IMR-90 (cell line): ENCODE data around the gene MADCAM1. TPM values are rescaled to one million over a fixed set of nuclear protein-coding genes. Genes with fewer than 3 reads are reported as not detected.

Experiments
- ATAC-seq: fragments of 200-7000 bp; cut with Tn5 transposase; 2 replicates; pipeline ENCODE4 v1.9.1; 2020; ENCODE audit warnings: low read depth, mild to moderate bottlenecking, moderate library complexity
- BruUV-seq: library from RNA; stranded (reverse); fragments of 400-500 nt; replicated peaks from 2 replicates; lab custom pipeline; 2021; lab: Mats Ljungman, UMichigan
- CTCF ChIA-PET: fragments of 300-600 bp; formaldehyde crosslinking; extraction: SDS; loops from one replicate; lab custom pipeline; 2021; ENCODE audit warnings: antibody characterized with exemption; lab: Yijun Ruan, JAX
- POLR2A ChIA-PET: fragments of 300-600 bp; sonication (Branson Sonifier 250); formaldehyde crosslinking; loops from one replicate; lab custom pipeline; 2022; ENCODE audit warnings: antibody characterized with exemption; ENCODE audit not compliant: unreplicated experiment; lab: Charles Lee
- DNase-seq: peaks from one replicate; pipeline ENCODE4 v3.0.0; 2013
- H2AFZ ChIP-seq: replicated peaks from 2 replicates; pipeline ENCODE3; 2013; ENCODE audit warnings: low read length, mild to moderate bottlenecking; ENCODE audit not compliant: poor library complexity
- H2AK5ac ChIP-seq: 2 replicates; pipeline ENCODE4 v1.6.1; 2013; ENCODE audit warnings: low read depth, low read length, inconsistent platforms
- H2AK9ac ChIP-seq: replicated peaks from 2 replicates; pipeline ENCODE3; 2013; ENCODE audit warnings: mild to moderate bottlenecking, low read depth, low read length, moderate library complexity; ENCODE audit not compliant: poor library complexity
- H2BK120ac ChIP-seq: 2 replicates; pipeline ENCODE4 v1.6.1; 2013; ENCODE audit warnings: low read depth, low read length, inconsistent platforms
- H2BK15ac ChIP-seq: 3 replicates; pipeline ENCODE4 v1.6.1; 2013; ENCODE audit warnings: low read depth, low read length, inconsistent platforms
- H2BK20ac ChIP-seq: 2 replicates; pipeline ENCODE4 v1.6.1; 2013; ENCODE audit warnings: low read depth, mild to moderate bottlenecking, inconsistent platforms, low read length, moderate library complexity
- H2BK5ac ChIP-seq: 2 replicates; pipeline ENCODE4 v1.6.1; 2013; ENCODE audit warnings: mild to moderate bottlenecking, low read depth, low read length, inconsistent platforms; ENCODE audit not compliant: poor library complexity, severe bottlenecking
- H3K14ac ChIP-seq: replicated peaks from 2 replicates; pipeline ENCODE4 v1.6.1; 2013; ENCODE audit warnings: low read depth, low read length, inconsistent platforms
- H3K18ac ChIP-seq: 2 replicates; pipeline ENCODE4 v1.6.1; 2013; ENCODE audit warnings: low read depth, low read length, control low read depth
- H3K23ac ChIP-seq: 2 replicates; pipeline ENCODE4 v1.6.1; 2013; ENCODE audit warnings: low read depth, low read length, inconsistent platforms
- H3K27ac ChIP-seq: 2 replicates; pipeline ENCODE4 v1.5.1; 2013; ENCODE audit warnings: mild to moderate bottlenecking, control low read depth, low read length; ENCODE audit not compliant: insufficient read depth
- H3K27me3 ChIP-seq: 2 replicates; pipeline ENCODE4 v1.6.1; 2013; ENCODE audit warnings: low read length; ENCODE audit not compliant: control insufficient read depth, insufficient read depth
- H3K36me3 ChIP-seq: 2 replicates; pipeline ENCODE4 v1.6.1; 2013; ENCODE audit warnings: low read length, mixed read lengths; ENCODE audit not compliant: control insufficient read depth, insufficient read depth
- H3K4ac ChIP-seq: 2 replicates; pipeline ENCODE4 v1.6.1; 2013; ENCODE audit warnings: low read depth, low read length, inconsistent platforms
- H3K4me1 ChIP-seq: 2 replicates; pipeline ENCODE4 v1.6.1; 2013; ENCODE audit warnings: low read length, mixed read lengths; ENCODE audit not compliant: control insufficient read depth, insufficient read depth
- H3K4me2 ChIP-seq: 2 replicates; pipeline ENCODE4 v1.6.1; 2013; ENCODE audit warnings: low read depth, mild to moderate bottlenecking, control low read depth, low read length, moderate library complexity
- H3K4me3 ChIP-seq: 2 replicates; pipeline ENCODE4 v1.5.1; 2013; ENCODE audit warnings: low read depth, mild to moderate bottlenecking, control low read depth, low read length, moderate library complexity; ENCODE audit not compliant: insufficient read depth
- H3K56ac ChIP-seq: 2 replicates; pipeline ENCODE4 v1.6.1; 2013; ENCODE audit warnings: low read length, inconsistent platforms; ENCODE audit not compliant: insufficient read depth; ENCODE audit errors: extremely low read depth
- H3K79me1 ChIP-seq, 2 experiments: 2 replicates each; pipeline ENCODE4 v1.6.1; 2013; ENCODE audit warnings: low read length in 2 of 2, inconsistent platforms in 1 of 2, low read depth in 1 of 2
- H3K9ac ChIP-seq: 2 replicates; pipeline ENCODE4 v1.6.1; 2013; ENCODE audit warnings: low read depth, low read length, control low read depth
- H3K9me1 ChIP-seq: 2 replicates; pipeline ENCODE4 v1.6.1; 2013; ENCODE audit warnings: low read length, inconsistent platforms; ENCODE audit not compliant: insufficient read depth
- H3K9me3 ChIP-seq: 2 replicates; pipeline ENCODE4 v1.6.1; 2013; ENCODE audit warnings: low read length; ENCODE audit not compliant: control insufficient read depth, insufficient read depth
- H4K20me1 ChIP-seq: 2 replicates; pipeline ENCODE4 v1.6.1; 2013; ENCODE audit warnings: low read length, inconsistent platforms; ENCODE audit not compliant: insufficient read depth
- H4K5ac ChIP-seq: 2 replicates; pipeline ENCODE4 v1.6.1; 2013; ENCODE audit warnings: mild to moderate bottlenecking, low read depth, low read length, control low read depth
- H4K8ac ChIP-seq, 2 experiments: 2 replicates each; pipeline ENCODE4 v1.6.1; 2013; ENCODE audit warnings: low read depth in 2 of 2, low read length in 2 of 2, control low read depth in 1 of 2, inconsistent platforms in 1 of 2
- H4K91ac ChIP-seq: 2 replicates; pipeline ENCODE4 v1.6.1; 2013; ENCODE audit warnings: low read depth, low read length, inconsistent platforms; ENCODE audit not compliant: insufficient read depth
- CHD1 ChIP-seq: IDR thresholded peaks from 2 replicates; pipeline ENCODE4 v1.6.1; 2012; ENCODE audit warnings: low read depth, low read length, improper control_type of control experiment
- WGBS, 2 experiments: methylation state at CpG; one replicate each; pipeline versions ENCODE4 v1.1.5 to v1.1.7; 2013; ENCODE audit warnings: missing lambda C conversion rate in 2 of 2; ENCODE audit not compliant: insufficient read length in 1 of 2; ENCODE audit errors: extremely low coverage in 2 of 2; 5-methylcytosine and 5-hydroxymethylcytosine counted together
- dilution Hi-C: fragments of 300-500 bp; cut with HindIII; formaldehyde crosslinking; loops from one replicate; pipeline ENCODE4 v1.14.3; 2018; ENCODE audit warnings: low sequenced_read_pairs; ENCODE audit not compliant: unreplicated experiment
- in situ Hi-C: fragments of 300-500 bp; cut with MboI; formaldehyde crosslinking; loops from 3 replicates; pipeline ENCODE4 v1.14.3; 2019; ENCODE audit warnings: low sequenced_read_pairs, inconsistent platforms, mixed read lengths
- intact Hi-C: fragments of 100-400 bp; cut with micrococcal nuclease; formaldehyde crosslinking; loops from 2 replicates; pipeline ENCODE4 v1.10.0; 2022
- polyA plus RNA-seq, 3 experiments: library from polyadenylated mRNA; depleted of rRNA; stranded (reverse); fragments of >200 nt; gene quantifications; 2 replicates each; pipeline ENCODE4 v1.2.3, GENCODE V29; 2012; ENCODE audit warnings: low replicate concordance in 1 of 3
- total RNA-seq: library from RNA; depleted of rRNA; stranded (reverse); fragments of >200 nt; gene quantifications from 2 replicates; pipeline ENCODE4 v1.2.3, GENCODE V29; 2012

The MADCAM1 gene
- total and polyA plus RNA-seq, 2 of the 4 experiments (the other 2 are of a cell fraction) = 0.24 TPM; not detected in 1

DNA sequence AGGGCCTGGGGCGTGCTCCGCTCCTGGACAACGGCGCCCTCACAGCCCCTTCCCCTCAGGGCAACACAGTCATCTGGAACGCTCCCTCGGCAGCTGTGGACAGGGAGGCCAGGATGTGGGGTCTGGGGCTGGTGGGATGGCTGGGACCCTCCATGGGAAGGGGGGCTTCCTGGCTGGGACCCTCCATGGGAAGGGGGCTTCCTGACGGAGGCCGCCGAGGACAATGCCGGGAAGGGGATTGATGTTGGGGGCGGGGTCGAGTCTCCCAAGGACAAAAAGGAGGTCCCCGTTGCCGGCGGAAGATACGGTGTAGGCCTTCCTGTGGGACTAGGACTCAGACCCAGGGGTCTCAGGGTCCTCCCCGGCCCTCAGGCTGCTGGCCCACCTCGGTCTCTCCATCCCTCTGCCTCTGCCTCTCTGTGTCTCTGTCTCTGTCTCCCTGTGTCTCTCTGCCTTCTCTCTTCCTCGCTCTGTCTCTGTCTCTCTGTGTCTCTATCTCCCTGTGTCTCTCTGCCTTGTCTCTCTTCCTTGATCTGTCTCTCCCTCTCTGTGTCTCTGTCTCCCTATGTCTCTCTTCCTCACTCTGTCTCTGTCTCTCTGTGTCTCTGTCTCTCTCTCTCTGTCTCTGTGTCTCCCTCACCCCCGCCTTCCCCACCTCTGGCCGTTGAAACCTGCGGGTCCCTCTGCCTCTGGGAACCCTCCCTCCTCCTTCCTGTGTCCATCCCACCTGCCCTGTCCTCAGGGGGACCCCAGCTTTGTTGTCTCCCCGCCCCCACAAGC, 2.7 kb upstream of the MADCAM1 start:
- H2AFZ ChIP-seq = no peak overlapping the region
- H3K4me3 ChIP-seq = no peak overlapping the region
- no TSS peak for BruUV-seq
- H2AK5ac ChIP-seq = no peak overlapping the region
- H2BK5ac ChIP-seq = no peak overlapping the region
- ChIA-PET POLR2A (no interaction called here), CTCF (no interaction called here)
- H4K91ac ChIP-seq = no peak overlapping the region
- no peak overlapping the region for H4K5ac ChIP-seq
- DNase-seq = no peak
- intact Hi-C loops = no loop called here
- peaks cover 4% of the 10 kb centered on the region; the same call in 1 of the 2 replicates for H3K9me1 ChIP-seq
- no peaks in the 10 kb centered on the region for H4K20me1 ChIP-seq
- WGBS, 2 experiments = 84% methylated on average over 10 of the region's 23 CpGs; no CpG with 5 or more reads in 1 of the 2 experiments
- H2BK15ac ChIP-seq = no peak overlapping the region
- ATAC-seq = no peak
- H3K4me2 ChIP-seq = no peak overlapping the region
- no peak overlapping the region for H3K14ac ChIP-seq
- H3K27me3 ChIP-seq = peaks cover 18% of the 10 kb centered on the region
- H3K56ac ChIP-seq = no peak overlapping the region
- in situ Hi-C loops = no loop called here
- H3K36me3 ChIP-seq = no peaks in the 10 kb centered on the region
- H2BK120ac ChIP-seq = no peak overlapping the region
- no peak overlapping the region for H3K23ac ChIP-seq
- H3K9me3 ChIP-seq = no peaks in the 10 kb centered on the region
- dilution Hi-C loops = no loop called here
- no peak overlapping the region for H4K8ac ChIP-seq
- H3K4ac ChIP-seq = no peak overlapping the region
- no peak overlapping the region for H3K27ac ChIP-seq
- TF ChIP-seq CHD1 = no peak
- no peak overlapping the region for H3K18ac ChIP-seq
- H3K9ac ChIP-seq = no peak overlapping the region
- H3K4me1 ChIP-seq = peaks cover 4% of the 10 kb centered on the region; the same call in 1 of the 2 replicates
- peaks cover 0 to 7% of the 10 kb centered on the region in 2 experiments; a peak in 1 of 4 replicates for H3K79me1 ChIP-seq
- no peak overlapping the region for H2AK9ac ChIP-seq
- no peak overlapping the region for H2BK20ac ChIP-seq
